Stimulated activated naive CD4-positive, alpha-beta T cell treated with Interleukin-2 at 50 U/mL for 16 hours (primary cell): ENCODE measurements around the gene IFITM5.
"Not testable (repeated sequence)": the region's sequence is repeated elsewhere in the genome, so short reads cannot be mapped to it uniquely, and the experiment has no call there.

ENCODE experiments used
- DNase-seq: peaks from one replicate; lab custom pipeline; 2025; lab: John Stamatoyannopoulos, UW

The IFITM5 gene

GRCh38 chr11:299081-299891, at the start of gene IFITM5:
Gene IFITM5 (minus strand): TSS chr11:299526. CDS start chr11:299490, 36 bp downstream.
- no peak for DNase-seq

GRCh38 chr11:346529-346928, 47.2 kb upstream of the IFITM5 start:
- no peak for DNase-seq

- no peak for DNase-seq
Observed at GRCh38 chr11:344836-345578, 45.7 kb upstream of the IFITM5 start.

GRCh38 chr11:342328-342727, 43.0 kb upstream of the IFITM5 start:
- DNase-seq, result no peak

GRCh38 chr11:340539-341512, 41.5 kb upstream of the IFITM5 start:
- no peak for DNase-seq

GRCh38 chr11:339963-340362, 40.6 kb upstream of the IFITM5 start:
- no peak for DNase-seq

- no peak for DNase-seq
Observed at GRCh38 chr11:337711-338110, 38.4 kb upstream of the IFITM5 start.

- DNase-seq, result no peak
Observed at GRCh38 chr11:336659-337198, 37.4 kb upstream of the IFITM5 start.

- DNase-seq, result no peak
Observed at GRCh38 chr11:335779-336658, 36.7 kb upstream of the IFITM5 start.

- DNase-seq, result no peak
Observed at GRCh38 chr11:334264-334994, 35.1 kb upstream of the IFITM5 start.

- not testable (repeated sequence) for DNase-seq
Observed at GRCh38 chr11:333616-334263, 34.4 kb upstream of the IFITM5 start.

- DNase-seq, result no peak
Observed at GRCh38 chr11:332651-333480, 33.5 kb upstream of the IFITM5 start.

GRCh38 chr11:331358-332060, 32.2 kb upstream of the IFITM5 start:
- DNase-seq, result no peak

- DNase-seq, result no peak
Observed at GRCh38 chr11:330694-331357, 31.5 kb upstream of the IFITM5 start.

- DNase-seq, result no peak
Observed at GRCh38 chr11:330307-330693, 31.0 kb upstream of the IFITM5 start.

- DNase-seq, result no peak
Observed at GRCh38 chr11:329886-330253, 30.5 kb upstream of the IFITM5 start.

- DNase-seq, result not testable (repeated sequence)
Observed at GRCh38 chr11:328516-329100, 29.3 kb upstream of the IFITM5 start.
